ENCODE data around the gene SIAH1. TPM values are rescaled to one million over a fixed set of nuclear protein-coding genes. Genes with fewer than 3 reads are reported as not detected.

The SIAH1 gene
- total and polyA plus RNA-seq, 9 of the 15 experiments (the other 6 are each of a cell fraction or from before 2014, with no cell fraction given), result 4.1 to 14.3 (median 12.5) TPM

DNA sequence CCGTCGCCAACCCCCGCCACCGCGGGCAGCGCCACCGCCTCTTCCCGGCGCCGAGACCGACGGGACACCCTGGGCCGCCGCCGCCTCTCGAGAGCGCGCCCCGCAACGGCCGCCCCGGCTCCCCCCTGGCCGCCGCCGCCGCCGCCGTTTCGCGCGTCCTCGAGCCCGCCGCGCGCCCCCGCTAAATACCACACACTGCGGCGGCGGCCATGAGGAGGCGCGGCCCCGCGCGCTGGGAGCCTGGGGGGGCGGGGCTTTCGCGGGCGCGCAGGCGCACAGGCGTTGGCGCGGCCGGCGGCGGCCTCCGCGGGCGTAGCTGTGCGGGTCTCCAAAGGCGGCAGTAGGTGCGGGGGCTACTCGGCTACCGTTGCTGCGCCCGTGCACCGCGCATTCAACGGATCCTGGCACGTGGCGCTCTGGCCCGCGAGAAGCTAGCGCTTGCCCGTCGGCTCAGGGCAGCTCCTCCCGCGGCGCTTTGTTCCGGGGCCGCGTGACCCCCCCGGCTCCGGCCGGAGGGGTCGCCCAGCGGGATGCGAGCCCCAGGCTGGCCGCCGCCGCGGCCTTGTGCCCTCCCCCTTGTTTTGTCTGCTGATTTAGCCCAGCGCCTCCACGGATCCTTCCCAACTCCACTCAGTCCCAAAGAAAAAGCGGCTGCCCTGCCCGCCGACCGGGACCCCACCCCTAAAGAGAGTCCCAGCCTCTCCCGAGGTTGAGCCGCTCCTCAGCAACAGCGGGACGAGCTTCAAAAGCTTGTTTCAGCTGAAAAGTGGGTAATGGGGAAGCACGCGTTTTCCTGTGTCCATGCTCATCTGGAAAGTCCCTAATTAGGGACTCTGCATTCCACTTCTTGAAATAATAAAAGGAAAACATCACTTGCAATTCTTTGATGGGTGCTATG lies at the start of gene SIAH1 (continued):
- TF ChIP-seq, protein P1, sequence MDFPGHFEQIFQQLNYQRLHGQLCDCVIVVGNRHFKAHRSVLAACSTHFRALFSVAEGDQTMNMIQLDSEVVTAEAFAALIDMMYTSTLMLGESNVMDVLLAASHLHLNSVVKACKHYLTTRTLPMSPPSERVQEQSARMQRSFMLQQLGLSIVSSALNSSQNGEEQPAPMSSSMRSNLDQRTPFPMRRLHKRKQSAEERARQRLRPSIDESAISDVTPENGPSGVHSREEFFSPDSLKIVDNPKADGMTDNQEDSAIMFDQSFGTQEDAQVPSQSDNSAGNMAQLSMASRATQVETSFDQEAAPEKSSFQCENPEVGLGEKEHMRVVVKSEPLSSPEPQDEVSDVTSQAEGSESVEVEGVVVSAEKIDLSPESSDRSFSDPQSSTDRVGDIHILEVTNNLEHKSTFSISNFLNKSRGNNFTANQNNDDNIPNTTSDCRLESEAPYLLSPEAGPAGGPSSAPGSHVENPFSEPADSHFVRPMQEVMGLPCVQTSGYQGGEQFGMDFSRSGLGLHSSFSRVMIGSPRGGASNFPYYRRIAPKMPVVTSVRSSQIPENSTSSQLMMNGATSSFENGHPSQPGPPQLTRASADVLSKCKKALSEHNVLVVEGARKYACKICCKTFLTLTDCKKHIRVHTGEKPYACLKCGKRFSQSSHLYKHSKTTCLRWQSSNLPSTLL (IDR thresholded peaks at IDR 0.05), result no peak
- TF ChIP-seq ZNF76 (CRISPR knock-in tag; IDR thresholded peaks at IDR 0.05; ENCODE audit: borderline replicate concordance) (no peak), CBX8 (IDR thresholded peaks at IDR 0.05; ENCODE audit: borderline replicate concordance, extremely low read depth, low read depth, low read length, poor library complexity, severe bottlenecking) (no peak), MTF1 (CRISPR knock-in tag; IDR thresholded peaks at IDR 0.05; ENCODE audit: borderline replicate concordance) (no peak), ETV5 (CRISPR knock-in tag; IDR thresholded peaks at IDR 0.05; ENCODE audit: low read depth) (no peak), PTRF (tag; IDR thresholded peaks at IDR 0.05) (no peak), ZNF551 (CRISPR knock-in tag; IDR thresholded peaks at IDR 0.05) (no peak), KDM5B (IDR thresholded peaks at IDR 0.05; ENCODE audit: insufficient replicate concordance, low read depth, low read length) (peak; percentile 83), MCM3 (IDR thresholded peaks at IDR 0.05) (no peak), GATA2 (CRISPR knock-in tag; IDR thresholded peaks at IDR 0.05) (no peak)
- TF ChIP-seq, protein P2, sequence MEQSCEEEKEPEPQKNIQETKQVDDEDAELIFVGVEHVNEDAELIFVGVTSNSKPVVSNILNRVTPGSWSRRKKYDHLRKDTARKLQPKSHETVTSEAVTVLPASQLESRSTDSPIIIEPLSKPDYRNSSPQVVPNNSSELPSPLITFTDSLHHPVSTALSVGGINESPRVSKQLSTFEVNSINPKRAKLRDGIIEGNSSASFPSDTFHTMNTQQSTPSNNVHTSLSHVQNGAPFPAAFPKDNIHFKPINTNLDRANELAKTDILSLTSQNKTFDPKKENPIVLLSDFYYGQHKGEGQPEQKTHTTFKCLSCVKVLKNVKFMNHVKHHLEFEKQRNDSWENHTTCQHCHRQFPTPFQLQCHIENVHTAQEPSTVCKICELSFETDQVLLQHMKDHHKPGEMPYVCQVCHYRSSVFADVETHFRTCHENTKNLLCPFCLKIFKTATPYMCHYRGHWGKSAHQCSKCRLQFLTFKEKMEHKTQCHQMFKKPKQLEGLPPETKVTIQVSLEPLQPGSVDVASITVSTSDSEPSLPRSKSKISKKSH (CRISPR knock-in tag; IDR thresholded peaks at IDR 0.05), result no peak
- TF ChIP-seq, protein P3, sequence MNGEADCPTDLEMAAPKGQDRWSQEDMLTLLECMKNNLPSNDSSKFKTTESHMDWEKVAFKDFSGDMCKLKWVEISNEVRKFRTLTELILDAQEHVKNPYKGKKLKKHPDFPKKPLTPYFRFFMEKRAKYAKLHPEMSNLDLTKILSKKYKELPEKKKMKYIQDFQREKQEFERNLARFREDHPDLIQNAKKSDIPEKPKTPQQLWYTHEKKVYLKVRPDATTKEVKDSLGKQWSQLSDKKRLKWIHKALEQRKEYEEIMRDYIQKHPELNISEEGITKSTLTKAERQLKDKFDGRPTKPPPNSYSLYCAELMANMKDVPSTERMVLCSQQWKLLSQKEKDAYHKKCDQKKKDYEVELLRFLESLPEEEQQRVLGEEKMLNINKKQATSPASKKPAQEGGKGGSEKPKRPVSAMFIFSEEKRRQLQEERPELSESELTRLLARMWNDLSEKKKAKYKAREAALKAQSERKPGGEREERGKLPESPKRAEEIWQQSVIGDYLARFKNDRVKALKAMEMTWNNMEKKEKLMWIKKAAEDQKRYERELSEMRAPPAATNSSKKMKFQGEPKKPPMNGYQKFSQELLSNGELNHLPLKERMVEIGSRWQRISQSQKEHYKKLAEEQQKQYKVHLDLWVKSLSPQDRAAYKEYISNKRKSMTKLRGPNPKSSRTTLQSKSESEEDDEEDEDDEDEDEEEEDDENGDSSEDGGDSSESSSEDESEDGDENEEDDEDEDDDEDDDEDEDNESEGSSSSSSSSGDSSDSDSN (IDR thresholded peaks at IDR 0.05; ENCODE audit: borderline replicate concordance in 1 of 2, low read depth in 2 of 2, low read length in 2 of 2), result no peak
- TF ChIP-seq, protein P4, sequence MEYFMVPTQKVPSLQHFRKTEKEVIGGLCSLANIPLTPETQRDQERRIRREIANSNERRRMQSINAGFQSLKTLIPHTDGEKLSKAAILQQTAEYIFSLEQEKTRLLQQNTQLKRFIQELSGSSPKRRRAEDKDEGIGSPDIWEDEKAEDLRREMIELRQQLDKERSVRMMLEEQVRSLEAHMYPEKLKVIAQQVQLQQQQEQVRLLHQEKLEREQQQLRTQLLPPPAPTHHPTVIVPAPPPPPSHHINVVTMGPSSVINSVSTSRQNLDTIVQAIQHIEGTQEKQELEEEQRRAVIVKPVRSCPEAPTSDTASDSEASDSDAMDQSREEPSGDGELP (CRISPR knock-in tag; IDR thresholded peaks at IDR 0.05; ENCODE audit: borderline replicate concordance), result 0 out of 2 replicates have a peak, but pooled peaks have one; percentile 37
- TF ChIP-seq, protein P5, sequence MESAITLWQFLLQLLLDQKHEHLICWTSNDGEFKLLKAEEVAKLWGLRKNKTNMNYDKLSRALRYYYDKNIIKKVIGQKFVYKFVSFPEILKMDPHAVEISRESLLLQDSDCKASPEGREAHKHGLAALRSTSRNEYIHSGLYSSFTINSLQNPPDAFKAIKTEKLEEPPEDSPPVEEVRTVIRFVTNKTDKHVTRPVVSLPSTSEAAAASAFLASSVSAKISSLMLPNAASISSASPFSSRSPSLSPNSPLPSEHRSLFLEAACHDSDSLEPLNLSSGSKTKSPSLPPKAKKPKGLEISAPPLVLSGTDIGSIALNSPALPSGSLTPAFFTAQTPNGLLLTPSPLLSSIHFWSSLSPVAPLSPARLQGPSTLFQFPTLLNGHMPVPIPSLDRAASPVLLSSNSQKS (CRISPR knock-in tag; IDR thresholded peaks at IDR 0.05), result no peak
- TF ChIP-seq, protein P6, sequence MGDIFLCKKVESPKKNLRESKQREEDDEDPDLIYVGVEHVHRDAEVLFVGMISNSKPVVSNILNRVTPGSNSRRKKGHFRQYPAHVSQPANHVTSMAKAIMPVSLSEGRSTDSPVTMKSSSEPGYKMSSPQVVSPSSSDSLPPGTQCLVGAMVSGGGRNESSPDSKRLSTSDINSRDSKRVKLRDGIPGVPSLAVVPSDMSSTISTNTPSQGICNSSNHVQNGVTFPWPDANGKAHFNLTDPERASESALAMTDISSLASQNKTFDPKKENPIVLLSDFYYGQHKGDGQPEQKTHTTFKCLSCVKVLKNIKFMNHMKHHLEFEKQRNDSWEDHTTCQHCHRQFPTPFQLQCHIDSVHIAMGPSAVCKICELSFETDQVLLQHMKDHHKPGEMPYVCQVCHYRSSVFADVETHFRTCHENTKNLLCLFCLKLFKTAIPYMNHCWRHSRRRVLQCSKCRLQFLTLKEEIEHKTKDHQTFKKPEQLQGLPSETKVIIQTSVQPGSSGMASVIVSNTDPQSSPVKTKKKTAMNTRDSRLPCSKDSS (IDR thresholded peaks at IDR 0.05; ENCODE audit: low read depth, partially characterized antibody), result no peak

All from K562 (cell line).